GM12892 (cell line): Measurements from ENCODE around the gene NEGR1.
"Not testable (repeated sequence)": the region's sequence is repeated elsewhere in the genome, so short reads cannot be mapped to it uniquely, and the experiment has no call there.

Experiments
- DNase-seq: peaks from one replicate; pipeline ENCODE4 v3.0.0; 2011; ENCODE audit not compliant: insufficient read length
- FAIRE-seq: peaks from 2 replicates; lab custom pipeline; 2011; peaks lifted over from hg19 to GRCh38; lab: Jason Lieb, UNC
- POLR2A ChIP-seq: IDR thresholded peaks from 2 replicates; pipeline ENCODE4 v1.6.1; 2011; ENCODE audit warnings: low read depth, low read length, control low read depth
- POLR2AphosphoS5 ChIP-seq: IDR thresholded peaks from 2 replicates; pipeline ENCODE4 v1.6.1; 2011; ENCODE audit warnings: low read depth, low read length, control low read depth
- TAF1 ChIP-seq: IDR thresholded peaks from 2 replicates; pipeline ENCODE4 v1.6.1; 2011; ENCODE audit warnings: low read depth, mild to moderate bottlenecking, control low read depth, low read length, borderline replicate concordance

The NEGR1 gene

GRCh38 chr1:71916894-71917293 lies 365.4 kb downstream of the NEGR1 start:
- DNase-seq = no peak
- TF ChIP-seq POLR2AphosphoS5 (no peak), TAF1 (no peak)
- FAIRE-seq = no peak

GRCh38 chr1:71914626-71915025 lies 367.7 kb downstream of the NEGR1 start:
- no peak for FAIRE-seq
- no peak for DNase-seq
- TF ChIP-seq TAF1 (no peak), POLR2AphosphoS5 (no peak), POLR2A (no peak)

- no peak for FAIRE-seq
- DNase-seq = no peak
These were observed 373.4 kb downstream of the NEGR1 start for GRCh38 chr1:71908871-71909390.

DNA sequence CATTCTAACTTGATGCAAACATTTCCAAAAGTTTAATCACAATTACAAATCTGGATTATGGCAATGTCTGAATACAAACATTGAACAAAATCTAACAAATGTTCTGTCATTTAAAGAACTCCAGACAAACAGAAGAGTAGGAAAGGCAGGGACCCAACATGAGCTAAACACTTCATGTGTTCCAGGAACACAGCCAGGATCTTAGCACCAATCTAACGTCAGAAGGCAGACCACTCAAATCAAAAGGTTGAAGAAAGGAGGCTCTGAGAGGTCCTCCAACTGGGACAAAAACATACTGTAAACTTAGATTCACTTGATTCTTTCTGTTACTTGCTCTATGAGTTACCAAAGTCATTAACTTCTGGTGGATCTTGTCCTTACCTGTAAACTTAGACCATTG lies 374.0 kb downstream of the NEGR1 start:
- FAIRE-seq = no peak
- DNase-seq = no peak
- TF ChIP-seq TAF1 (no peak), POLR2A (no peak), POLR2AphosphoS5 (no peak)

More at GRCh38 chr1:71908871-71909390, 373.4 kb downstream of the NEGR1 start:
- TF ChIP-seq POLR2AphosphoS5 (no peak), TAF1 (no peak), POLR2A (no peak)

DNA sequence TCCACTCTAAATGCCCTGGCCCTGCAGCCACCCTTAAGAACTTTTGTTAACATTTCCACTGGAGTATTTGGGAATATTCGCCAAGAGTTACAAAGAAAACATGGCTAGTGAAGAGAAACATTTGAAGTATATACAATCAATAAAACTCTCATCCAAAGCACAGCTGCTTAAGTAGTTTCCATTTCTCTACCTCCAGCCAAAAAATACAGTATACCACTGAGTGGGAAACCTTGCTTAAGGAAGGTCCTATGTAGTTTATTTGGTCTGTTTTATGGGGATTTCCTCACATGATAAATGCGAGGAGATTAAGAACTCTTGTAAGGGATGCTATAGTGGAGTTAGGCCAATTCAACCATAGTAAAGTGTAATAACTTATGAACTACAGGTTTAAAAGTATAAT lies 382.5 kb downstream of the NEGR1 start:
- FAIRE-seq = no peak
- no peak for DNase-seq
- no peak for TF ChIP-seq POLR2A
- TF ChIP-seq TAF1 = no peak
- TF ChIP-seq POLR2AphosphoS5 = no peak

GRCh38 chr1:71888166-71888565 lies 394.2 kb downstream of the NEGR1 start:
- DNase-seq, FAIRE-seq: not testable (repeated sequence)

- DNase-seq = no peak
- no peak for FAIRE-seq
- TF ChIP-seq POLR2A (no peak), TAF1 (no peak), POLR2AphosphoS5 (no peak)
These were observed 397.2 kb downstream of the NEGR1 start for GRCh38 chr1:71885171-71885570.

GRCh38 chr1:71882637-71883036 lies 399.7 kb downstream of the NEGR1 start:
- FAIRE-seq (no peak), DNase-seq (no peak)
- no peak for TF ChIP-seq POLR2AphosphoS5
- no peak for TF ChIP-seq TAF1
- no peak for TF ChIP-seq POLR2A

GRCh38 chr1:71882226-71882625 lies 400.1 kb downstream of the NEGR1 start:
- no peak for DNase-seq
- no peak for TF ChIP-seq TAF1
- TF ChIP-seq POLR2A = no peak
- TF ChIP-seq POLR2AphosphoS5 = no peak
- FAIRE-seq = no peak

DNA sequence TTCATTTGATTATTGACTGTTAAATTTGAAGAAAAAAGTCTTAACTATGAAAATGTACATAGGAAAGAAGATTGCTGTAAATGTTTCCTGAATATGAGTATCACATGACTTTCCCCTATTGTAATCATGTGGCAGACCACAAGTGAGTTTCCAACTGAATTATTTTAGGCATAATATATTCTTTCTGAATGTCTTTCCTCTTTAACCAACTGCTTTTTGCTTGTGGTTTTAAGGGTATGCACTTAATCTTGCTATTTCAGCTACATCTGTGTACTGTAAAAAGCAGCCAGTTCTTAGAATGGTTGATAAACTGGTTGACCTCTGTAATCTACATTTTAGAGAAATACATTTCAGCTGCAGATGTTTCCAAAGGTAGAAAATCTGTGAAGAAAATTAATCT lies 400.7 kb downstream of the NEGR1 start:
- DNase-seq = no peak
- TF ChIP-seq POLR2A (no peak), POLR2AphosphoS5 (no peak), TAF1 (no peak)

GRCh38 chr1:71869326-71869725 lies 413.0 kb downstream of the NEGR1 start:
- no peak for DNase-seq
- TF ChIP-seq POLR2AphosphoS5 = no peak
- no peak for TF ChIP-seq POLR2A
- no peak for TF ChIP-seq TAF1
- no peak for FAIRE-seq

More for the DNA sequence above, 400.7 kb downstream of the NEGR1 start:
- FAIRE-seq = no peak

DNA sequence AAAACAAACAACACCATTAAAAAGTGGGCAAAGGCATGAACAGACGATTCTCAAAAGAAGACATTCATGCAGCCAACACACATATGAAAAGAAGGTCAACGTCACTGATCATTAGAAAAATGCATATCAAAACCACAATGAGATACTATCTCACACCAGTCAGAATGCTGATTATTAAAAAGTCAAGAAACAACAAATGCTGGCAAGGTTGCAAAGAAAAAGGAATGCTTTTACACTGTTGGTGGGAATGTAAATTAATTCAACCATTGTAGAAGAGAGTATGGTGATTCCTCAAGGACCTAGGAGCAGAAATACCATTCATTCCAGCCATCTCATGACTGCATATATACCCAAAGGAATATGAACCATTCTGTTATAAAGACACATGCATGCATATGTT lies 419.6 kb downstream of the NEGR1 start:
- no peak for DNase-seq
- FAIRE-seq = no peak
- no peak for TF ChIP-seq TAF1
- TF ChIP-seq POLR2A = no peak
- TF ChIP-seq POLR2AphosphoS5 = no peak

- DNase-seq (no peak), FAIRE-seq (no peak)
- TF ChIP-seq TAF1 = no peak
These were observed 421.3 kb downstream of the NEGR1 start for GRCh38 chr1:71861022-71861421.

- no peak for FAIRE-seq
These were observed 422.5 kb downstream of the NEGR1 start for GRCh38 chr1:71859806-71860205.

More at GRCh38 chr1:71859806-71860205, 422.5 kb downstream of the NEGR1 start:
- TF ChIP-seq POLR2AphosphoS5 (no peak), POLR2A (no peak)
- no peak for DNase-seq
